Activated T-cell treated with anti-CD3 and anti-CD28 coated beads, Interleukin-2, amount 50 U/mL, for 24 hours (primary cell): ENCODE data around the gene GPR84.
A peak's percentile ranks its signal among the peaks of the same experiment; 100 is the strongest.

Experiments used
- DNase-seq: peaks from one replicate; pipeline ENCODE4 v3.0.0-alpha.2; 2020
- H3K27ac Mint-ChIP-seq: 2 replicates; pipeline ENCODE4 v1.8.0; 2020; ENCODE audit warnings: mild to moderate bottlenecking, mixed read lengths
- H3K27me3 Mint-ChIP-seq: 2 replicates; pipeline ENCODE4 v1.8.0; 2020; ENCODE audit warnings: mixed read lengths
- H3K36me3 Mint-ChIP-seq: 2 replicates; pipeline ENCODE4 v1.8.0; 2020; ENCODE audit warnings: low read depth, mixed read lengths
- H3K4me1 Mint-ChIP-seq: 2 replicates; pipeline ENCODE4 v1.8.0; 2020; ENCODE audit warnings: low read depth, mixed read lengths
- H3K4me3 Mint-ChIP-seq: 2 replicates; pipeline ENCODE4 v1.8.0; 2020; ENCODE audit warnings: mild to moderate bottlenecking, moderate library complexity, mixed read lengths
- H3K9me3 Mint-ChIP-seq: 2 replicates; pipeline ENCODE4 v1.8.0; 2020; ENCODE audit warnings: mixed read lengths

GPR84 gene

GRCh38 chr12:54372113-54372806 lies 8.0 kb upstream of the GPR84 start:
- Mint-ChIP-seq H3K4me3 (no peak overlapping the region), H3K4me1 (peaks cover 27% of the 10 kb centered on the region), H3K9me3 (no peaks in the 10 kb centered on the region), H3K27ac (peak overlapping the region; percentile 61), H3K27me3 (no peaks in the 10 kb centered on the region), H3K36me3 (no peaks in the 10 kb centered on the region)
- DNase-seq, result no peak

- DNase-seq, result no peak
- Mint-ChIP-seq H3K36me3 (no peaks in the 10 kb centered on the region), H3K9me3 (no peaks in the 10 kb centered on the region), H3K4me1 (peaks cover 27% of the 10 kb centered on the region), H3K4me3 (no peak overlapping the region), H3K27ac (no peak overlapping the region), H3K27me3 (no peaks in the 10 kb centered on the region)
Observed at GRCh38 chr12:54371328-54372112, 7.2 kb upstream of the GPR84 start.

GRCh38 chr12:54370171-54370730 lies 6.0 kb upstream of the GPR84 start:
- H3K27ac Mint-ChIP-seq, result no peak overlapping the region
- H3K27me3 Mint-ChIP-seq, result no peaks in the 10 kb centered on the region
- peak overlapping the region; percentile 68 for H3K4me3 Mint-ChIP-seq
- peak; percentile 70 for DNase-seq
- no peaks in the 10 kb centered on the region for H3K36me3 Mint-ChIP-seq
- no peaks in the 10 kb centered on the region for H3K9me3 Mint-ChIP-seq
- peaks cover 27% of the 10 kb centered on the region for H3K4me1 Mint-ChIP-seq

- H3K4me1 Mint-ChIP-seq, result peaks cover 31% of the 10 kb centered on the region
- H3K27me3 Mint-ChIP-seq, result no peaks in the 10 kb centered on the region
- DNase-seq, result no peak
- H3K36me3 Mint-ChIP-seq, result no peaks in the 10 kb centered on the region
- no peaks in the 10 kb centered on the region for H3K9me3 Mint-ChIP-seq
- H3K27ac Mint-ChIP-seq, result no peak overlapping the region
- H3K4me3 Mint-ChIP-seq, result peak overlapping the region; percentile 63
Observed at GRCh38 chr12:54369597-54370131, 5.4 kb upstream of the GPR84 start.

GRCh38 chr12:54368709-54369596 lies 4.7 kb upstream of the GPR84 start:
- Mint-ChIP-seq H3K27ac (peak overlapping the region; percentile 45), H3K4me3 (peak overlapping the region; percentile 63), H3K4me1 (peaks cover 38% of the 10 kb centered on the region), H3K36me3 (no peaks in the 10 kb centered on the region), H3K9me3 (no peaks in the 10 kb centered on the region), H3K27me3 (no peaks in the 10 kb centered on the region)
- peak; percentile 93 for DNase-seq

GRCh38 chr12:54368025-54368708 lies 3.9 kb upstream of the GPR84 start:
- H3K36me3 Mint-ChIP-seq, result no peaks in the 10 kb centered on the region
- H3K27me3 Mint-ChIP-seq, result no peaks in the 10 kb centered on the region
- H3K4me1 Mint-ChIP-seq, result peaks cover 39% of the 10 kb centered on the region
- H3K27ac Mint-ChIP-seq, result peak overlapping the region; percentile 45
- no peak overlapping the region for H3K4me3 Mint-ChIP-seq
- H3K9me3 Mint-ChIP-seq, result no peaks in the 10 kb centered on the region
- DNase-seq, result no peak

- Mint-ChIP-seq H3K27ac (no peak overlapping the region), H3K4me1 (peaks cover 28% of the 10 kb centered on the region), H3K27me3 (no peaks in the 10 kb centered on the region), H3K4me3 (no peak overlapping the region), H3K36me3 (no peaks in the 10 kb centered on the region), H3K9me3 (no peaks in the 10 kb centered on the region)
- no peak for DNase-seq
Observed at GRCh38 chr12:54363618-54364017, 668 bp downstream of the GPR84 start.

- H3K4me3 Mint-ChIP-seq, result no peak overlapping the region
- no peak for DNase-seq
- no peak overlapping the region for H3K27ac Mint-ChIP-seq
- H3K4me1 Mint-ChIP-seq, result peaks cover 23% of the 10 kb centered on the region
- no peaks in the 10 kb centered on the region for H3K9me3 Mint-ChIP-seq
- no peaks in the 10 kb centered on the region for H3K36me3 Mint-ChIP-seq
- no peaks in the 10 kb centered on the region for H3K27me3 Mint-ChIP-seq
Observed at GRCh38 chr12:54363047-54363446, 1.2 kb downstream of the GPR84 start.

- H3K4me3 Mint-ChIP-seq, result no peak overlapping the region
- H3K9me3 Mint-ChIP-seq, result no peaks in the 10 kb centered on the region
Observed at GRCh38 chr12:54360717-54361456, 3.4 kb downstream of the GPR84 start.

GRCh38 chr12:54359762-54360351 lies 4.4 kb downstream of the GPR84 start:
- Mint-ChIP-seq H3K27me3 (no peaks in the 10 kb centered on the region), H3K36me3 (no peaks in the 10 kb centered on the region), H3K4me3 (no peak overlapping the region), H3K27ac (no peak overlapping the region), H3K9me3 (no peaks in the 10 kb centered on the region), H3K4me1 (peaks cover 19% of the 10 kb centered on the region)
- DNase-seq, result no peak

More at GRCh38 chr12:54360717-54361456, 3.4 kb downstream of the GPR84 start:
- Mint-ChIP-seq H3K27me3 (no peaks in the 10 kb centered on the region), H3K4me1 (peaks cover 21% of the 10 kb centered on the region), H3K36me3 (no peaks in the 10 kb centered on the region), H3K27ac (no peak overlapping the region)
- DNase-seq, result peak; percentile 68

GRCh38 chr12:54358945-54359761 lies 5.1 kb downstream of the GPR84 start:
- Mint-ChIP-seq H3K27me3 (no peaks in the 10 kb centered on the region), H3K4me1 (peaks cover 12% of the 10 kb centered on the region)

GRCh38 chr12:54358191-54358944 lies 5.9 kb downstream of the GPR84 start:
- no peak overlapping the region for H3K4me3 Mint-ChIP-seq
- H3K4me1 Mint-ChIP-seq, result peaks cover 5% of the 10 kb centered on the region
- DNase-seq, result no peak
- no peaks in the 10 kb centered on the region for H3K27me3 Mint-ChIP-seq
- no peak overlapping the region for H3K27ac Mint-ChIP-seq
- no peaks in the 10 kb centered on the region for H3K36me3 Mint-ChIP-seq
- H3K9me3 Mint-ChIP-seq, result no peaks in the 10 kb centered on the region

More at GRCh38 chr12:54358945-54359761, 5.1 kb downstream of the GPR84 start:
- peak; percentile 87 for DNase-seq
- H3K9me3 Mint-ChIP-seq, result no peaks in the 10 kb centered on the region
- H3K27ac Mint-ChIP-seq, result no peak overlapping the region
- no peak overlapping the region for H3K4me3 Mint-ChIP-seq
- no peaks in the 10 kb centered on the region for H3K36me3 Mint-ChIP-seq
